Lower lobe of right lung (tissue), 2 donors: ENCODE measurements around the gene LMAN2. TPM values are rescaled to one million over a fixed set of nuclear protein-coding genes. Genes with fewer than 3 reads are reported as not detected.

Experiments
- ATAC-seq, 2 donors: fragments of 200-7000 bp; cut with Tn5 transposase; one replicate each; pipeline ENCODE4 v1.9.1; 2020 to 2022; ENCODE audit warnings: mild to moderate bottlenecking in 2 of 2, moderate library complexity in 2 of 2
- DNase-seq: peaks from one replicate; pipeline ENCODE4 v3.0.0-alpha.2; 2020
- H3K27ac ChIP-seq: fragments of 200-600 bp; one replicate; pipeline ENCODE4 v1.8.0; 2022
- H3K27me3 ChIP-seq: fragments of 200-600 bp; one replicate; pipeline ENCODE4 v1.8.0; 2022; ENCODE audit warnings: low read depth
- H3K36me3 ChIP-seq: fragments of 200-600 bp; one replicate; pipeline ENCODE4 v1.8.0; 2022; ENCODE audit warnings: mild to moderate bottlenecking
- H3K4me1 ChIP-seq: fragments of 200-600 bp; one replicate; pipeline ENCODE4 v1.8.0; 2022
- H3K4me3 ChIP-seq: fragments of 200-600 bp; one replicate; pipeline ENCODE4 v1.8.0; 2022; ENCODE audit warnings: mild to moderate bottlenecking
- H3K9me3 ChIP-seq: fragments of 200-600 bp; one replicate; pipeline ENCODE4 v1.8.0; 2022
- intact Hi-C: fragments of 100-400 bp; cut with DNase I; formaldehyde crosslinking; loops from one replicate; pipeline ENCODE4 v1.11.0; 2022
- total RNA-seq: library from RNA; stranded (reverse); fragmentation: NEBNext Ultra II Directional; extraction: Animal tissue kit (Norgen Biotek cat#: 25700); gene quantifications from one replicate; pipeline ENCODE4 v1.2.1, GENCODE V29; 2021
- TF ChIP-seq, protein P1 (sequence below): fragments of 200-600 bp; IDR thresholded peaks from one replicate; pipeline ENCODE4 v1.8.0; 2022; ENCODE audit warnings: antibody characterized with exemption, mild to moderate bottlenecking
- donor health status: DM: no; HTN: yes; CAD: no; lungs with severe emphysema.

The LMAN2 gene
- total RNA-seq, 1 donor from 2014 or later: 108 TPM

- no peaks in the 10 kb centered on the region for H3K9me3 ChIP-seq
- no peaks in the 10 kb centered on the region for H3K27me3 ChIP-seq
- DNase-seq (no peak), ATAC-seq (no peak)
- no peak overlapping the region for H3K4me3 ChIP-seq
- H3K27ac ChIP-seq: no peak overlapping the region
- intact Hi-C loops: no loop called here
- H3K36me3 ChIP-seq: no peaks in the 10 kb centered on the region
- TF ChIP-seq, protein P1, sequence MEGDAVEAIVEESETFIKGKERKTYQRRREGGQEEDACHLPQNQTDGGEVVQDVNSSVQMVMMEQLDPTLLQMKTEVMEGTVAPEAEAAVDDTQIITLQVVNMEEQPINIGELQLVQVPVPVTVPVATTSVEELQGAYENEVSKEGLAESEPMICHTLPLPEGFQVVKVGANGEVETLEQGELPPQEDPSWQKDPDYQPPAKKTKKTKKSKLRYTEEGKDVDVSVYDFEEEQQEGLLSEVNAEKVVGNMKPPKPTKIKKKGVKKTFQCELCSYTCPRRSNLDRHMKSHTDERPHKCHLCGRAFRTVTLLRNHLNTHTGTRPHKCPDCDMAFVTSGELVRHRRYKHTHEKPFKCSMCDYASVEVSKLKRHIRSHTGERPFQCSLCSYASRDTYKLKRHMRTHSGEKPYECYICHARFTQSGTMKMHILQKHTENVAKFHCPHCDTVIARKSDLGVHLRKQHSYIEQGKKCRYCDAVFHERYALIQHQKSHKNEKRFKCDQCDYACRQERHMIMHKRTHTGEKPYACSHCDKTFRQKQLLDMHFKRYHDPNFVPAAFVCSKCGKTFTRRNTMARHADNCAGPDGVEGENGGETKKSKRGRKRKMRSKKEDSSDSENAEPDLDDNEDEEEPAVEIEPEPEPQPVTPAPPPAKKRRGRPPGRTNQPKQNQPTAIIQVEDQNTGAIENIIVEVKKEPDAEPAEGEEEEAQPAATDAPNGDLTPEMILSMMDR: no peak
- peaks cover 34% of the 10 kb centered on the region for H3K4me1 ChIP-seq
Observed at GRCh38 chr5:177314376-177315342, 36.8 kb downstream of the LMAN2 start.

GRCh38 chr5:177313561-177314259 is 37.8 kb downstream of the LMAN2 start:
- Histone ChIP-seq H3K27me3 (no peaks in the 10 kb centered on the region), H3K4me3 (no peak overlapping the region), H3K9me3 (no peaks in the 10 kb centered on the region), H3K36me3 (no peaks in the 10 kb centered on the region), H3K4me1 (peaks cover 34% of the 10 kb centered on the region), H3K27ac (no peak overlapping the region)
- DNase-seq: no peak
- TF ChIP-seq, protein P1: no peak
- no peak for ATAC-seq
- intact Hi-C loops: no loop called here

- Histone ChIP-seq H3K4me3 (peak overlapping the region; percentile 62), H3K27me3 (no peaks in the 10 kb centered on the region), H3K27ac (no peak overlapping the region), H3K36me3 (peaks cover under 1% of the 10 kb centered on the region), H3K4me1 (peaks cover 41% of the 10 kb centered on the region), H3K9me3 (no peaks in the 10 kb centered on the region)
- TF ChIP-seq, protein P1: no peak
- ATAC-seq (peak in 1 of 2 donors; percentile 3), DNase-seq (no peak)
- intact Hi-C loops: no loop called here
Observed at GRCh38 chr5:177312649-177313181, 38.8 kb downstream of the LMAN2 start.

- no peaks in the 10 kb centered on the region for H3K27me3 ChIP-seq
Observed at GRCh38 chr5:177311723-177312648, 39.5 kb downstream of the LMAN2 start, which contains the start of gene MXD3. Gene MXD3, minus strand, starts transcription at chr5:177311898. Its CDS starts 68 bp downstream, at chr5:177311830.

More at GRCh38 chr5:177311723-177312648, 39.5 kb downstream of the LMAN2 start, which contains the start of gene MXD3:
- DNase-seq: peak; percentile 98
- TF ChIP-seq, protein P1: no peak
- H3K27ac ChIP-seq: peak within 1 kb of the TSS; percentile 24
- peak; percentile 93 to 96 for ATAC-seq
- H3K4me3 ChIP-seq: peak within 1 kb of the TSS; percentile 62
- H3K9me3 ChIP-seq: no peaks in the 10 kb centered on the region
- H3K4me1 ChIP-seq: peaks cover 48% of the 10 kb centered on the region
- H3K36me3 ChIP-seq: peaks cover 8% of the 10 kb centered on the region
- intact Hi-C loops: no loop called here
